HG03064 (cell line): ENCODE measurements around the gene SRP68.

Source experiments
- ATAC-seq: cut with Tn5 transposase; IDR thresholded peaks from one replicate; pipeline ENCODE4 v1.9.1; 2021; ENCODE audit warnings: low read depth; ENCODE audit not compliant: unreplicated experiment

SRP68 gene

DNA sequence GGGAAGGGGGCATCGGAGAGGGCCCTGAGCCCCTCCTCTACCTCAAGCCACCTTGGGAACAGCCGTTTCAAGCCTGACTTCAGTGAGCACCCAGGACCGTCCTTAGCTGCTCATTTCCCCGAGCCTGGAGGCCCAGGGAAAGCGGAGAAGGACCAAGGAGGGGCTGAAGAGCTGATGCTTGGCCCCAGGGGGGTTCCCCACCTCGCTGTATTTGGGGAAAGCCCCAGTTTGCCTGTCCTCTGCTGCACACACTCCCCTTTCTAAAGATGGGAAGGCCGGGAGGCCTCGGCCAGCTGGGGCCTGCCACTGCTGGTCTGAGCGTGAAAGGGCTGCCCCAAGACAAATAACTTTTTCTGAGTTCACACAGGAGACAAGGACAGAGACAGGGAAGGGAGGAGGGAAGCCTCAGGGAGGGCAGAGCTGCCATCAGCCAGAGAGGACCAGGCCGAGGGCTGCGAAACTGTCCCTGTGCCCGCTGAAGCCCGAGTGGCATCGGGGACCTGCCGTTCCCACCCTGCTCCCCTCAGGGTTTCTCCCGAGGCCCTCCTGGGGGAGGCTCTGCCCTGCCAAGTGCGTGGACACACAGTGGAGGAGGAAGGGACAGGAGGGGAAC lies 18.3 kb upstream of the SRP68 start:
- ATAC-seq = no peak

DNA sequence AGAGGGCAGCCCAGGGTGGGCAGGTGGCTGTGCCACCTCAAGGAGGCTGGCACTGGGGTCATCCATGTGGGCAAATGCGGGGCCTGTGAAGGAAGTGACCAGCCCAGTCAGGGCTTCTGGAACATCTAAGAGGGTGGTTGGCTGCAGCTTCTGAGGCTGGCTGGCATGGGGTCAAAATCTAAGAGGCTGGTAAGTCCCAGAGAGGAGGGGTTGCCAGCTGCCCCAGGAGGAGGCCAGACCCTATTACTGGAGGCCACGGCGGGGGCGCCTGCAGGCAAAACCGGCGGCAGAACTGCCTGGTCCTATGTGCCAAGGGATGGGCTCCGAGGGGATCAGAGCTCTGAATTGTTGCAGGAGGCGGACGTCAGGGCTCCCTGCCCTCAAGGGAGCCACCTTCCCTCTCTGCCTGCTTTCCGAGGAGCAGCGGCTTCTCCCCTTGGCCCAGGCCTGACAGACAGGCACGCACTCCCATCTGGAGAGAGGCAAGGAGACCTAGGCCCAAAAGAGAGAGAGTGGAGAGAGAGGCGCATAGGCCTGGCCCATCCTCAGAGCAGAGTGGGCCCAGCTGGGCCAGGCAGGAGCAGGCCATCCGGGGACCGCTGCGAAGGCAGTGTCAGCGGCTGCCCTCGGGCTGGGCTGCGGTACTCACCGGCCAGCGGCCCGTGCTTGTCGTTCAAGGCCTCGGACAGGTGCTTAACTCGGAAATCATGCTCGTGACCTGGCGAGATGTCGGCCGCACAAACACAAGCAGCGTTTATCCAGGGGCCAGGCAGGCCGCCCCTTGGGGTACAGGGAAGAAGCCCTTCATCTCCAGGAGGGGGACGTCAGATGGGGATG lies 17.6 kb upstream of the SRP68 start:
- no peak for ATAC-seq

DNA sequence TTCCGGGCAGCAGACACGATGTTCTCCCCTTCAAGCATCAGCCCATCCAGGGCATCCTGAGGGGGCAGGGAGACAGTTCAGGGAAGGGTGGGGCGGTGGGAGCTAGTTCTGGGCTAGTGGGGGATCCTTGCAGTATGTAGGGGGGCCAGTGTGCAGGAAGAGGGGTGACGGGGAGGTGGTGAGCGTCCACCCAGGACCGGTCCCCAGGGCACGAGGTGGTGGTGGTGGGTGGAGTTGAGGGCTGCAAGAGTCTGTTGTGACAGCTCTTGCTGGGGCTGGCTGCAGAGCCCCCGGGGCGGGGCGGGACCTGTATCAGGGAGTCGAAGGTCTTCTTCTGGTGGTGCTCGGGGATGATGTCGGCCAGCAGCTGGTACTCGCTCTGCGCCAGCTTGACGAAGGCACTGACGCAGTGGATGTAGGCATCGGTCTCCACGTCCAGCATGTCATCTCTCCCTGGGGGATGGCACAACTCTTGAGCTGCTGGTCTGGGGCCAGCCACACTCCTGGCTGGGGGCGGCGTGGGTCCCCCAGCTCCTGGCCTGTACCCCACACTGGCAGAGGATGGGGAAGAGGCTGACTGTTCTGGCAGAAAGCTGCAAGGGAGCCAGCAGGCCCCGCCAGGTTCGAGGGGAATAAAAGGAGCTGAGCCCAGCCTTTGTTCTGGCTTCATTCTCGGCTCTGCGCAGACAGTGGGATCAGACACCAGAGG lies 16.7 kb upstream of the SRP68 start:
- no peak for ATAC-seq

DNA sequence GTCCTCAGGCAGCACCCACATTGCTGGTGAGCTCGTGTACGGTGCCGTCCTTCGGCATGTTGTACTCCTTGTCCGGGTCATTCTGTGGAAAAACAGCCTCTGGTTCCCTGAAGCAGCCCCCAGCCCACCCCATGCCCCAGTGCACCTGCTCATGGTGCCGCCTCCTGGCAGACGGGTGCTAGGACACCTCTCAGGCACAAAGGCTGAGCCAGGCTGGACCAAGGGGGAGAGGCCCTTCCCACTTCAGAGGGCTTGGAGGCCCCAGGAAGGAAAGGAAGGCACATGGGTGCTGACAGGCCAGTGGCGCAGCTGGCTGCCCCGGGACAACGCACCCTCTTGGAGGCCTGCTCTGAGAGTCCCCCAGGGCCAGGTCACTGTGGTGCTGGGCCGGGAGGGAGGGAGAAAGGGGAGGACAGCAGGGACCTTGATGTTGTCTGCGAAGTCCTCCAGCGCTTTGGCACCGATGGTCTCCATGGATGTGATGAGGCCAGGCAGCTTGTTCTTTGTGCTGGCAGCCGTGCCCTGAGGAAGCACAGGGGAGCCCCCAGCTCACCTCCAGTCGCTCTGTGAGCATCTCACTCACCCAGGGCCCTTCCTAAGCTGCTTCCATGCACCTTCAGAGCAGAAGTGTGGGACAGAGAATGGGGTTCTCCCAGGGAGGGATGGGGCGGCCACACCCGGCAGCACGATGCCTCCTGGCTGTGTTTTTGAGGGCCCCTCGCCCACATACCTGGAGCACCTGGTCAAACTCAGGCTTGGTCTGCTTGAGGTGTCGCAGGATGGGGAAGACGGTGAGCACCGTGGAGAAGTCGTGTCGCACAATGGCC lies 15.9 kb upstream of the SRP68 start:
- ATAC-seq = no peak

DNA sequence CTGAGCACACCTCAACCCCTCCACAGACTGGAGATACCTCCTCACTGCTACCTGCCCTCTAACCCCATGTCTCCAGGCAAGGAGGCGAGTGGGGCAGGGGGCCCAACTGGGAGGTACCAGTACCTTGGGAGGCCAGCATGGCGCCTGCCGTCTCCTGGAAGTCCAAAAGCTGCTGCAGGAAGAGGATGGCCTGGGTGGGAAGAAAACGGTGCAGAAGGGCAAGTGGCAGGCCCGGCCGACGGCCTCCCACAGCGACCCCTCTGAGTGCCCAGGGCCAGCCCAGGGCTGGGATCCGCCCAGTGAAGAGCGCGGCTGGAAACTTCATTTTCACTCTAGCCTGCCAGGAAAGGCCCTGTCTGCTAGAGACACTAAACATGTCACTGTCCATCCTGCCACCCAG lies 15.2 kb upstream of the SRP68 start:
- ATAC-seq = no peak

DNA sequence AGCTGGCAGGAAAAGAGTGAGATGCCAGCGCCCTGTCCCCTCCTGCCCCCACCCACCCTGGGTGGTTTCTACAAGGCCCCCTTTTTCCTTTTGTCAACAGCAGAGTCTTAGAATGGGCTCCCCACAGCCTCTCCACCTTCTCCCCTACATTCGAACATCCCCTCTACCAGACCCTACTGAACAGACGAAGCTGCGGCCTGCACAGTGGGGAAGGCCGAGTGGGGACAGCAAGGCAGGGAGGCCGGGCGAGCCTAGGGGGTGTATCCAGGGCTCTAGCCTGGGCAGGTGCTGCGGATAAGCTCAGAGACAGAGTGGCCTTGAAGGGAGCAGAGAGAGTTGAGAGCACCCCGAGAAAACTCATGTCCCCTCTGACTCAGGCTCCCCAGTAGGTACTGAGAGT lies 14.1 kb upstream of the SRP68 start:
- ATAC-seq = no peak

DNA sequence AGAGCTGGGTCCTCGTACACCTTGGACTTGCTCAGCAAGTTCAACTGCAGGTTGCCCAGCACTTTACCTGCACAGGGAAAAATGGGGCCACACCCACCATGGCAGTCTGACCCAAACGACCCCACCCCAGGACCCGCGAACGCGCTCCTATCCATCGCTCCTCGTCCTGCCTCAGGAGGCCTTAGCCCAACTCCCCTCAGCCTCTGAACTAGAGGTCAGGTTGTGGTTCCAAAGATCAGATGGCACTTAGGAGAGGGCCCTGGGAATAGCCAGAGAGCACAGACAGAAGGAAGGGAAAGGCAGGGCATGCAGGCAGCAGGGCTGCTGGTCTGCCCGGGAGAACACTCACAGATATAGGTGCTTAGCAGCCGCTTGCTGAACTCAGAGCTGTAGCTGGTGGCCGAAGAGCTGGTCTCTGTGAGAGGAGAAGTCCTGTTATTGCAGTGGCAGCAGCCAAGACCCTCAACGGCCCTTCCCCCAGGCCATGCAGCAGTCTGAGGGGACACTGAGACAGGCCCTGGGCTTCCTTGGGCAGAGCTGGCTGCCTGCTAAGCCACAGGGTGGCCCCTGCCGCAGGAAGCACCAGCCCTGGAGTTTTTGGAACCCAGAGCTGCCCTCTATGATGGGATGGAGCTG lies 13.5 kb upstream of the SRP68 start:
- no peak for ATAC-seq

DNA sequence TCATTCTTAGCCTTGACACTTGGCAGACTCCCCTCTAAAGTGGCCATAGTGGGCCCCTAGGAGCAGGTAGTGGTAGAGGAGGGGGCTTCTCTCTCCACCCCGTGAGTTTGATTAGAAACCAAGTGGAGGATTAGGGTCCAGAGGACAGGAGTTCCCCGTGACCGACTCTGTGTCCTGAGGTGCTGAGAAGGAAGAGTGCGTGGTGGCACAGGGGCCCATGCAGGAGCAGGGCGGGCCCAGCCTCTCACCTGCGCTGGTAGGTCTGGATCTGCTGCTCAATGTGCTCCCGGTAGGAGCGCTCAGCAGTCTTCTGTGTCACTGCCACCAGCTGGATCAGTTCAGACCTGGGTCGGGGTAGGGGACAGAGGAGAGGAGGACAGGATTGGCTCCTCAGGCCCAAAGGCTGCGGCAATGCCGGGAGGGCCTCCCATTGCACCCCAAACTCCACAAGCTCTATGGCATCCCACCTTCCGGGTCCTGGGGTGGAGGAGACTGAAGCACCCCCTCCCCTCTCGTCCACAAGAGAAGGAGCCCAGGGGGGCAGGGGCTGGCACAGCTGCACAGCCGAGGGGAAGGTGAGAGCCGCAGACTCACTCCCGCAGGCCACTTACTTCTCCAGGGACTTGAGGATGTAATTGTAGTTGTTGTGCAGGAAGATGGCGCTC lies 12.9 kb upstream of the SRP68 start:
- ATAC-seq = no peak

DNA sequence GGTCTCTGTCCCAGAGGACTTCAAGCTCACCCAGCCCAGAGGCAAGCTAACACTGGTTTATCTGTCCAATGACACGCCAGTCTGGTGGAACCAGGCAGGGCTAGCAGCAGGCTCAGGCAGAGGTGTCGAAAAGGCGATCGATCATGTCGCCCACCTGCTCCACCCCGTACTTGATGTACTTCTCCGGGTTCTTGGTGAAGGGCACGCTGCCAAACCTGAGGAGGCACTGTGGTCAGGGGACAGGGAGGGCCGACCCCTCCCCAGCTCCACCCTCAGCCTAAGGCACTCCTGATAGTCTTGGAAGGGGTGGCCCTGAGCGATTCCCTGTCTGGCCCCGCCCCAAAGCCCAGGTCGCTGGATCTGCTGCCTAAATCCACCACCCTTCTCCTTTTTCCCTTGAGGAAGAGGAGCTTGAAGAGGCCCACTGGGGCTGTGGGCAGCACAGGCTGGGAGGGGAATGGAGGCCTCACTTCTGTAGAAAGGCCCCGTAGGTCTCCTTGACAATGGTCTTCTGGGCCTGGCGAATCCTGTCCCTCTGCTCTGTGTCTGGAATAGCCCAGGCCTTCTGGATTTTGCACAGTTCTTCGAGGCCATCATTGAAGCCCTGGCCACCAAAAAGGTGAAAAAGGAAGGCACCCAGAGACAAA lies 11.3 kb upstream of the SRP68 start:
- no peak for ATAC-seq

DNA sequence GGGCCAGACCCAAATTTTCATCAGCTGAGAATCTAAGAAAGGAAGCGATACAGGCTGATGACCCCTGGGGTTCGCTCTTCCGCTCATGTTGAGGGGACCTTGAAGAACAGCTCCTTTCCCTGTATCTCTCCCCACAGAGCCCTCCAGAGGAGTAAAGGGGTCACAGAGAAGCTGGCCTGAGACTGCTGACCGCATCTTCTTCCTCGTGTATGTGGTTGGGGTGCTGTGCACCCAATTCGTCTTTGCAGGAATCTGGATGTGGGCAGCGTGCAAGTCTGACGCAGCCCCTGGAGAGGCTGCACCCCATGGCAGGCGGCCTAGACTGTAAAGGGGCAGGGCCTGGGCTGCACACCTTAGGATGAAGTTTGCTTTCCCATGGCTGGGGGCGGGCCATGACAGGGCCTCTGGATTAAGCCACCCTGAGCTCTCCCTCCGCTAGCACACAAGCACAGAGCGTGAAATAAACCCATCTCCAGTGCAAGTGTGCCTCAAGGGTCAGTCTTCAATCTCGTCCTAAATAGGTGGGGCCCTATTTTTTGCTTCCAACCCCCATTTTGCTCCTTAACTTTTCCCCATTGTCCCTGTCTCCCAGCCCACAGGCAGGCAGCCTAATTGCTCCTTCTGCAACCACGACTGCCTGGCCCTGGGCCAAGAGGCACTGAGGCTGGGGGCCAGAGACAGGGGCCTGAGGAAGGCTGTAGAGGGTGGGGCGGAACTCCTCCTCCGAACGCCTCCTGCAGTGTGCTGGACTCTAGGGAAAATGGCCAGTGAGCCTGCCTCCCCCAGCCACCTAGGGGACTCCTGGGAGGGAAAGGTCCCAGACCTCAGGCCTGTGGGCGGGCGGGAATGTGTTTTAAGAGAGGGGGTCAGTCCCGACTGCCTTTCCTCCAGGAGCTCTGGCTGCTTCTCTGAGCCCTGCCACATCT lies 10.3 kb upstream of the SRP68 start:
- no peak for ATAC-seq

DNA sequence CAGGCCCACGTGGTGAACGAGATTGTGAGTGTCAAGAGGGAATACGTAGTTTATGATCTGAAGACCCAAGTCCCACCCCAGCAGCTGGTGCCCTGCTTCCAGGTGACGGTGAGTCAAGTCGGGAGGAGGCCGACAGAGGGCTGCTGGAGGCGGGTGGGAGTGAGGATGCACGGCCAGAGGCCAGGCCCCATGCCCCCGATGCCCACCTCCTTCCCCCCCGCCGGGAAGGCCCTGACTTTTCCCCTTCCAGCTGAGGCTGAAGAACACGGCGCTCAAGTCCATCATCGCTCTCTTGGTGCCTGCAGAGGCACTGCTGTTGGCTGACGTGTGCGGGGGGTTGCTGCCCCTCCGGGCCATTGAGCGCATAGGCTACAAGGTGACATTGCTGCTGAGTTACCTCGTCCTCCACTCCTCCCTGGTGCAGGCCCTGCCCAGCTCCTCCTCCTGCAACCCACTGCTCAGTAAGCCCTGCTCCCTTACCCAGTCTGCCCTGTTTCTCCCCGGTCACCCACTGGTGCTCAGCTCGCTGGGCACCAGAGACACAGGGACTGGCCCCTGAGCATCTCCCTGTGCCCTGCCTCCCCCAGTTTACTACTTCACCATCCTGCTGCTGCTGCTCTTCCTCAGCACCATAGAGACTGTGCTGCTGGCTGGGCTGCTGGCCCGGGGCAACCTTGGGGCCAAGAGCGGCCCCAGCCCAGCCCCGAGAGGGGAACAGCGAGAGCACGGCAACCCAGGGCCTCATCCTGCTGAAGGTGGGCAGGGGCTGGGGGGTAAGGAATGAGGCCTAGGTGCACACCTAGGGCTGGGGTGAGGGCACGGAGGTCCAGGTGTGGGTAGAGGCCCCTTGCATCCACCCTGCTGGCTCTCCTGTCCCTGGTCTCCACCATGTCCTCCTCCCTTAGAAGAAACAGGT lies 9.2 kb upstream of the SRP68 start:
- ATAC-seq = no peak

DNA sequence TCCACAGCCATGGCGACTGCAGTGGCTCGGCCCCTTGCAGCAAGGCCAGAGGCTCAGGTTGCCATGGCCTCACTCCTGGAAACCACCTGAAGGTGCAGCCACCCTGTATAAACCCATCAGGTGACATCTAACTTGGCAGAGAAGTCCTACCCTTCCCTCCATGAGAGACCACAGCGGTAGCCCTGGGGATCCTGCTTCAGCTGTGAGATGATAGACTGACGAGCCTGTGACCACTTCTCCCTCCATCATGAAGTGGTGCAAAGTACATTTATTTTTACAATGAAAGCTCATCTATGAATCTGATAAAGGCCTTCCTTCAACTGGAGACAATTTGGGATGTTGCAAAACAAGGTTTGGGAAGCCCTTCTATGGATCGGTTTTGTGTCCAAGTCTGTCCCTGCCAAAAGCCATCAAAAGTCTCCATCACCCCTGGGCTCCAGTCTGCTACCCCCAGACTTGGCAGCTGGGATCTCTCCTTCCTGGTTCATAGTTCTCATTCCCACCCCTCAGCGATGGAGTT lies 8.5 kb upstream of the SRP68 start:
- ATAC-seq = no peak

DNA sequence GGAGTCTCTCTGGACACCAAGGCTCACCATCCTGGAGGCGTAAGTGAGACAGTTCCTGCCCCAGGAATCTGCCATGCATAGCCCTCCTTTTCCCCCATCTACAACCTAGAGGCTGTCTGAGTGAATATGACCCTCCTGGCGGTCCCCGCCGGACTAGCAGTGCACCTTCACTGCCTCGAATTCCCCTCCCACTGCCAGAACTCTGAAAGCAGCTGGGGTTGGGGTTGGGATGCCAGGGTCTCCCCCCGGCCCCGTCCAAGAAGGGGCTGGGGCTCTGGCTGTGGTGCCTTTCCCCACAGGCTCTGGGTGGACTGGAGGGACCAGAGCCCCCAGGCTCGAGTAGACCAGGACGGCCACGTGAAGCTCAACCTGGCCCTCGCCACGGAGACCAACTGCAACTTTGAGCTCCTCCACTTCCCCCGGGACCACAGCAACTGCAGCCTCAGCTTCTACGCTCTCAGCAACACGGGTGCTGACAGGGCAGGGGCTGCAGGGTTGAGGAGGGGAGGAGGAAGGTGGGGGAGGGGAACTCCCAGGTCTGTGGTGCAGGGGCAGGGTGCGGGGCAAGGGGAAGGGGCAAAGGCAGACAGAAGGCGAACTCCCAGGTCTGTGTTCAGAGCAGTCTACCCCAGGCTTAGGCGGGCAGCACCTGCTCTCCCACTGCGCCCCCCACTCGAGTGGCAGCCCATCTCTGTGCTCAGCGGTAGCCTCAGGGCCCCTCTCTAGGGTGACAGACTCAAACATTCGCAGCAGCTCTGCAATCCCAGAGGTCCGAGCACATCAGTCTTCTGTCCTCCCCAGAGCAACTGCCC lies 7.8 kb upstream of the SRP68 start:
- ATAC-seq = no peak

DNA sequence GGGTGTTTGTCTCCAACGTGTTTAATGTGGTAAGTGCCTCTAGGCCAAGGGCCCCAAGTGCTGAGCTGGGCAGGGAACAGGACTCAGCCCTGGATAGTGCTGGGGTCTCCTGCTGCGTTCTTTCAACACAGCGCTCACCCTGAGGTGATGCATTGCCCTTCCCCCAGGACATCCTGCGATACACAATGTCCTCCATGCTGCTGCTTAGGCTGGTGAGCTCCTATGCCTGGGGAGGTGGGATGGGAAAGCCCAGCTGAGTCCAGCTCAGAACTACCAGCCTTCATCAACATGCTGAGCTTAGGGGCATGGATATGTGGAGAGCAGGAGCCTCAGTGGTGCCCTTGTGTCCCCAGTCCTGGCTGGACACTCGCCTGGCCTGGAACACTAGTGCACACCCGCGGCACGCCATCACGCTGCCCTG lies 7.2 kb upstream of the SRP68 start:
- no peak for ATAC-seq

DNA sequence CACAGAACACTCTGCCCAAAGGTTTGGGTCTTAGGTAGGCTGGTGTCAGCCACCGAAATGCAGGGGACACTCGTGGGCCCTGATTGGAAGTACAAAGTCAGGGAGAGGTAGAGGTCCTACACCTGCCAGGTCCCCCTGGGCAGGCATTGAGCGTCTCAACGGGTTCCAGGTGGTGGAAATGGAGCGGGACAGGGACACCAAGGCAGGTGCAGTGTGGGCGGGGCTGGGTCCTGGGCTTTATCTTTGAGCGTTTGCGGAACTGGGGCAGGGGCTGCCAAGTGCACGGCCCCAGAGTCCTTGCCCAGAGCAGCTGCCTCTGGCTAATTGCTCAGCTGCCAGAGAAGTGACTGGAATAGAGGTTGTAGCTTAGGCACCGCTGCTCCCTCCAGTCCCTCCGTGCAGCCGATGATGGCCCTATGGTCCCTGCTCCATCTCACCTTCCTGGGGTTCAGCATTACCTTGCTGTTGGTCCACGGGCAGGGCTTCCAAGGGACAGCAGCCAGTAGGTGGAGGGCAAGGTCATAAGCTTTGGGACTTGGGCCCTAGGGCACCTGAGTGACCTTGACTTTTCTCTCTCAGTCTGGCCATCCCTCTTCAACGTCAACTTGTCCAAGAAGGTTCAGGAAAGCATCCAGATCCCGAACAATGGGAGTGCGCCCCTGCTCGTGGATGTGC lies 6.7 kb upstream of the SRP68 start, which contains the start of gene ZACN:
ZACN (plus strand) TSS at position 323 of the 675 bp plus-strand sequence; CDS start at position 406, 83 bp downstream.
- no peak for ATAC-seq
